Keratinocyte (primary cell): Measurements from ENCODE around the gene PWWP2B. TPM values are rescaled to one million over a fixed set of nuclear protein-coding genes. Genes with fewer than 3 reads are reported as not detected.

Experiments
- DNase-seq: peaks from one replicate; pipeline ENCODE4 v3.0.0-alpha.2; 2011; ENCODE audit warnings: low read depth, missing footprints, low spot score
- FAIRE-seq: peaks from 2 replicates; lab custom pipeline; 2011; peaks lifted over from hg19 to GRCh38; lab: Jason Lieb, UNC
- H2AFZ ChIP-seq: 2 replicates; pipeline ENCODE4 v1.6.0; 2012; ENCODE audit warnings: low read length, control low read depth, inconsistent platforms; ENCODE audit not compliant: control insufficient read depth
- H3K27ac ChIP-seq: 2 replicates; pipeline ENCODE4 v1.5.1; 2011; ENCODE audit warnings: low read length; ENCODE audit not compliant: control insufficient read depth, insufficient read depth
- H3K27me3 ChIP-seq: 3 replicates; pipeline ENCODE4 v1.6.0; 2011; ENCODE audit warnings: low read length; ENCODE audit not compliant: control insufficient read depth, insufficient read depth; ENCODE audit errors: extremely low read depth
- H3K36me3 ChIP-seq, 2 experiments: 2 replicates in 1 of 2; 3 replicates in 1 of 2; pipeline ENCODE4 v1.5.1; 2011; ENCODE audit warnings: low read length in 2 of 2, mild to moderate bottlenecking in 1 of 2; ENCODE audit not compliant: control insufficient read depth in 2 of 2, insufficient read depth in 2 of 2; ENCODE audit errors: extremely low read depth in 1 of 2
- H3K4me1 ChIP-seq: 3 replicates; pipeline ENCODE4 v1.5.1; 2011; ENCODE audit warnings: low read length; ENCODE audit not compliant: control insufficient read depth, insufficient read depth; ENCODE audit errors: extremely low read depth
- H3K4me2 ChIP-seq: 3 replicates; pipeline ENCODE4 v1.6.0; 2011; ENCODE audit warnings: low read depth, low read length; ENCODE audit not compliant: control insufficient read depth, insufficient read depth; ENCODE audit errors: extremely low read depth
- H3K4me3 ChIP-seq, 3 experiments: fragments of 200-600 bp in 1 of 3; sonication (generic) in 1 of 3; 2 replicates in 2 of 3; 3 replicates in 1 of 3; pipeline ENCODE4 v1.5.1; 2011 to 2016; ENCODE audit warnings: low read length in 3 of 3, mild to moderate bottlenecking in 3 of 3, control low read depth in 2 of 3, inconsistent platforms in 1 of 3, low read depth in 1 of 3, mixed read lengths in 1 of 3, mixed run types in 1 of 3, moderate library complexity in 1 of 3; ENCODE audit not compliant: control insufficient read depth in 2 of 3, insufficient read depth in 2 of 3; ENCODE audit errors: extremely low read depth in 1 of 3
- H3K79me2 ChIP-seq: 2 replicates; pipeline ENCODE4 v1.6.0; 2012; ENCODE audit warnings: low read length; ENCODE audit not compliant: control insufficient read depth, insufficient read depth
- H3K9ac ChIP-seq: 3 replicates; pipeline ENCODE4 v1.6.0; 2011; ENCODE audit warnings: low read length; ENCODE audit not compliant: control insufficient read depth, insufficient read depth; ENCODE audit errors: extremely low read depth
- H3K9me1 ChIP-seq: 3 replicates; pipeline ENCODE4 v1.6.0; 2011; ENCODE audit warnings: low read length; ENCODE audit not compliant: control insufficient read depth, insufficient read depth; ENCODE audit errors: extremely low read depth
- H3K9me3 ChIP-seq: 2 replicates; pipeline ENCODE4 v1.5.1; 2012; ENCODE audit warnings: low read depth, low read length; ENCODE audit not compliant: control insufficient read depth
- H4K20me1 ChIP-seq: 3 replicates; pipeline ENCODE4 v1.6.0; 2011; ENCODE audit warnings: low read length; ENCODE audit not compliant: control insufficient read depth, insufficient read depth; ENCODE audit errors: extremely low read depth
- CTCF ChIP-seq, 3 experiments: IDR thresholded peaks in 1 of 3; conservative IDR thresholded peaks in 1 of 3; optimal IDR thresholded peaks in 1 of 3; 2 replicates in 2 of 3; 3 replicates in 1 of 3; pipeline versions ENCODE3 to v1.5.1; 2011; ENCODE audit warnings: low read length in 3 of 3, mild to moderate bottlenecking in 3 of 3, moderate library complexity in 2 of 3, control low read depth in 1 of 3, inconsistent platforms in 1 of 3; ENCODE audit not compliant: insufficient read depth in 2 of 3; ENCODE audit errors: extremely low read depth in 1 of 3
- EZH2 ChIP-seq: IDR thresholded peaks from one replicate; pipeline ENCODE4 v1.6.1; 2012; ENCODE audit warnings: inconsistent platforms, mild to moderate bottlenecking, low read length, moderate library complexity
- dilution Hi-C: fragments of 300-500 bp; cut with MboI; formaldehyde crosslinking; loops from one replicate; pipeline ENCODE4 v1.7.0; 2020; ENCODE audit warnings: low sequenced_read_pairs; ENCODE audit not compliant: extremely low pct_ligation_motif_present
- polyA plus RNA-seq, 5 experiments: library from polyadenylated mRNA; depleted of rRNA in 3 of 5; stranded (reverse) in 3 of 5; stranded (forward) in 1 of 5; unstranded in 1 of 5; fragments of >200 nt; gene quantifications; 1 replicate in 1 of 5; 2 replicates in 3 of 5; 3 replicates in 1 of 5; pipeline versions ENCODE4 v1.2.1 to v1.2.3, GENCODE V29; 2011 to 2012; ENCODE audit warnings: missing spikeins in 2 of 5, low read depth in 1 of 5, low replicate concordance in 1 of 5

The PWWP2B gene
- polyA plus RNA-seq, 1 donor (not counting 4 experiments of a cell fraction or from before 2014, with no cell fraction given) = 3.1 TPM

DNA sequence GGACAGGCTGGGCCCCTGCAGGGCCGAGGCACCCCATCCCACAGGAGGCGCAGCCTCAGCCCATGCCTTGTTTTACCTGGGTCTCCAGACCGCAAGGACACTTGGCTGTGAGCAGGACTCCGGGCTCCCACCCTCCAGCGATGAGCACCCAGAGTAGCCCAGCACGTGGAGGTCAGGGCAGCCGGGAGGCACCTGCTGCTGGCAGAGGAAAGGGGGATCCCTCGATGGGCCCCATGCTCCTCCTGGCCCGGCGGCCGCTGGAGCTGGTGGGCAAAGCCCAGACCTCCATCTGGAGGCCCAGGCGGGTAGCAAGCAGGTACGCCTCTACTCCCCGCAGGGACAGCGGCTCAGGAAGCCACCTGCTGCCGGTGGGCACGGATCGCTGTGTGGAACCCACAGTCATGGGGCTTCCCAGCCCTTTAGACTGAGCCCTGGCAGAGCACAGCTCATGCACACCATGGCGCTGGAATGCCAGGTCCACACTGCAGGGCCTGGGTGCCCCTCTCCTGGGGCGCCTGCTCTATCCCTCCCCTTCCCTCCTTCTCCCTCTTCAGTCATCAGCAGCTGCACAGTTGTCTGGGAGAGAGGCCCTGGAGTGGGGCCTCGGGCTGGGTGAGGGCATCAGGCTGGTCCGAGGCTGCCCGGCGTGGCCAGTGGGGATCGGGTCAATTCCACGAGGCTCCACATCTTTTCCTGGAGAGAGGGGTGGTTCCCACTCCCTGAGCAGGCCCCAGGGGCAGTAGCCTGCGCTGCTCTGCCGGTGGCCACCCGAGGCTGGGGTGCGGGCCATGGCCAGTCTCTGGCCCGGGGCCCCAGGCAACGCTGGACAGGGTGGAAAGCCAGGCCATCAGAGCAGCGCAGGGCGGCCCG lies 65.7 kb downstream of the PWWP2B start:
- TF ChIP-seq EZH2 = no peak
- no peak for TF ChIP-seq CTCF (optimal IDR thresholded peaks at IDR 0.05 in 1 of 3, IDR thresholded peaks at IDR 0.05 in 1 of 3, conservative IDR thresholded peaks at IDR 0.05 in 1 of 3; ENCODE audit: extremely low read depth in 1 of 3, insufficient read depth in 2 of 3, low read length in 3 of 3)
- Histone ChIP-seq H3K79me2 (no peaks in the 10 kb centered on the region), H3K9me3 (no peaks in the 10 kb centered on the region), H3K9me1 (no peaks in the 10 kb centered on the region), H3K4me1 (no peaks in the 10 kb centered on the region), H3K4me3 (no peak overlapping the region), H2AFZ (no peak overlapping the region), H3K9ac (no peak overlapping the region), H3K4me2 (no peak overlapping the region), H3K27ac (no peak overlapping the region), H3K36me3 (no peaks in the 10 kb centered on the region), H3K27me3 (peaks cover 6% of the 10 kb centered on the region), H4K20me1 (no peaks in the 10 kb centered on the region)
- FAIRE-seq (no peak), DNase-seq (no peak)
- dilution Hi-C loops = no loop called here

DNA sequence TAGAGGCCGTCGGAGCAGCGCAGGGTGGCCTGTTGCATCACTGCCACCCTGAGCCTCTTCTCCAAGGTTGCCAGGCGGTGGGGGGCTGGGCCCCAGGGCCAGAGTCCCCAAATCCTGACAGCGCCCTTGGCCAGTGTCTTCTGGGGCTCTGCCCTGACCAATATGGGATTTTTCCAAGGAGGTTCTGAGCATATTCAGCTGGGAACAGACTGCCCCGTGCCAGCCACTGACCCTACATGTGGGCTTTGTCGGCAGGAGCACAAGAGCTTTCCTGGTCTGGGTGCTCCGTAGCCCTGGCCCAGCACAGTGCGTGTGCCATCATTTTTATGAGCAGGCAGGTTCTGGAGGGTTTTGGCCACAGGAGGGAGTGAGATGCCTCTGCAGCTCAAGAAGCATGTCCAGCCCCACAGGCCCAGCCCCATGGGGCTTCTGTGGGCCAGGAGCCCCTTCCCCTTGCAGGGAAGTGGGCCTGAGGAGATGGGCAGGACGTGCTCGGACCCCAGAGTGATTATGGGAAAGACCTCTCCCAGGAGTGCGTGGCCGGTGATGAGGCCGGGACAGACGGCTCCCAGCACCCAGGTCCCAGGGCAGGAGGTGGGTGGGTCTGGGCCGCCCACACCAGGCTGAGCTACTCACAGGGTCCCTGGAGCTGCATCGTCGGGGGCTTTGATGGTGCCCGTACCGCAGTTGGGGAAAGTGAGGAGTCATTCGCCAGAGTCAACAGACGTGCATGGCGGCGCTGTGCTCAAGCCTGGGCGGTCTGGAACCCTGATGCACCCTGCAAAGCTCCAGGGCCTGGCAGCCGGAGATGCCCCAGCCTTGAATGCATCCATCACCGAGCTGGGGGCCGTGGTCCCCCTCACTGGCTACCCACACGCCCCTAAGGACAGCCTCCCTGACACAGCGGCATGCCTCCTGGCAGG lies 66.6 kb downstream of the PWWP2B start:
- H3K4me2 ChIP-seq = no peak overlapping the region
- H3K9me1 ChIP-seq = no peaks in the 10 kb centered on the region
- FAIRE-seq = no peak
- no peak overlapping the region for H3K27ac ChIP-seq
- peaks cover 6% of the 10 kb centered on the region for H3K27me3 ChIP-seq
- no peaks in the 10 kb centered on the region for H3K36me3 ChIP-seq
- H3K4me1 ChIP-seq = no peaks in the 10 kb centered on the region
- no peaks in the 10 kb centered on the region for H3K79me2 ChIP-seq
- H4K20me1 ChIP-seq = no peaks in the 10 kb centered on the region
- TF ChIP-seq EZH2 = no peak
- peak in 2 of 3 experiments; percentile 31 to 54 for TF ChIP-seq CTCF (optimal IDR thresholded peaks at IDR 0.05 in 1 of 3, IDR thresholded peaks at IDR 0.05 in 1 of 3, conservative IDR thresholded peaks at IDR 0.05 in 1 of 3; ENCODE audit: extremely low read depth in 1 of 3, insufficient read depth in 2 of 3, low read length in 3 of 3)
- no peaks in the 10 kb centered on the region for H3K9me3 ChIP-seq
- H2AFZ ChIP-seq = no peak overlapping the region
- no peak overlapping the region for H3K4me3 ChIP-seq
- DNase-seq = no peak
- H3K9ac ChIP-seq = no peak overlapping the region
- dilution Hi-C loops = no loop called here
